Esophagus muscularis mucosa (tissue), 3 donors: Measurements from ENCODE around the gene ZSCAN10.

ENCODE experiments used
- EP300 ChIP-seq: sonication (generic); formaldehyde crosslinking; IDR thresholded peaks from one replicate; pipeline ENCODE4 v1.6.1; 2017; ENCODE audit warnings: antibody characterized with exemption
- TF ChIP-seq, protein P1 (sequence below), 3 experiments: fragments of 200-600 bp in 2 of 3; fragments of 450-650 bp in 1 of 3; sonication (generic) in 2 of 3; IDR thresholded peaks; one replicate each; pipeline ENCODE4 v1.5.1; 2017 to 2019; ENCODE audit warnings: antibody characterized with exemption in 3 of 3, mild to moderate bottlenecking in 2 of 3, moderate library complexity in 1 of 3

GRCh38 chr16:3085868-3086595, 13.1 kb downstream of the ZSCAN10 start:
- TF ChIP-seq, protein P1, sequence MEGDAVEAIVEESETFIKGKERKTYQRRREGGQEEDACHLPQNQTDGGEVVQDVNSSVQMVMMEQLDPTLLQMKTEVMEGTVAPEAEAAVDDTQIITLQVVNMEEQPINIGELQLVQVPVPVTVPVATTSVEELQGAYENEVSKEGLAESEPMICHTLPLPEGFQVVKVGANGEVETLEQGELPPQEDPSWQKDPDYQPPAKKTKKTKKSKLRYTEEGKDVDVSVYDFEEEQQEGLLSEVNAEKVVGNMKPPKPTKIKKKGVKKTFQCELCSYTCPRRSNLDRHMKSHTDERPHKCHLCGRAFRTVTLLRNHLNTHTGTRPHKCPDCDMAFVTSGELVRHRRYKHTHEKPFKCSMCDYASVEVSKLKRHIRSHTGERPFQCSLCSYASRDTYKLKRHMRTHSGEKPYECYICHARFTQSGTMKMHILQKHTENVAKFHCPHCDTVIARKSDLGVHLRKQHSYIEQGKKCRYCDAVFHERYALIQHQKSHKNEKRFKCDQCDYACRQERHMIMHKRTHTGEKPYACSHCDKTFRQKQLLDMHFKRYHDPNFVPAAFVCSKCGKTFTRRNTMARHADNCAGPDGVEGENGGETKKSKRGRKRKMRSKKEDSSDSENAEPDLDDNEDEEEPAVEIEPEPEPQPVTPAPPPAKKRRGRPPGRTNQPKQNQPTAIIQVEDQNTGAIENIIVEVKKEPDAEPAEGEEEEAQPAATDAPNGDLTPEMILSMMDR (IDR thresholded peaks at IDR 0.05) = no peak
- TF ChIP-seq EP300 = no peak
